H1 (cell line): ENCODE measurements around the gene GRIP2.

Source experiments
- BCL11A ChIP-seq, 2 experiments: IDR thresholded peaks; one replicate each; pipeline ENCODE4 v1.6.1; 2011; ENCODE audit warnings: low read depth in 2 of 2, low read length in 2 of 2, mild to moderate bottlenecking in 2 of 2
- CEBPB ChIP-seq: IDR thresholded peaks from 2 replicates; pipeline ENCODE4 v1.6.1; 2012; ENCODE audit warnings: low read depth, low read length
- EGR1 ChIP-seq: IDR thresholded peaks from 2 replicates; pipeline ENCODE4 v1.6.1; 2011; ENCODE audit warnings: low read depth, low read length, borderline replicate concordance
- EP300 ChIP-seq, 2 experiments: IDR thresholded peaks; 1 replicate in 1 of 2; 2 replicates in 1 of 2; pipeline ENCODE4 v1.6.1; 2011 to 2012; ENCODE audit warnings: low read depth in 2 of 2, low read length in 2 of 2, mild to moderate bottlenecking in 2 of 2, borderline replicate concordance in 1 of 2, inconsistent platforms in 1 of 2, moderate library complexity in 1 of 2
- GTF2F1 ChIP-seq: IDR thresholded peaks from 2 replicates; pipeline ENCODE4 v1.6.1; 2012; ENCODE audit warnings: low read depth, low read length, improper control_type of control experiment, borderline replicate concordance
- POLR2A ChIP-seq, 2 experiments: IDR thresholded peaks; 1 replicate in 1 of 2; 2 replicates in 1 of 2; pipeline ENCODE4 v1.6.1; 2011; ENCODE audit warnings: low read depth in 2 of 2, low read length in 2 of 2, mild to moderate bottlenecking in 2 of 2; ENCODE audit errors: control extremely low read depth in 1 of 2
- POLR2AphosphoS5 ChIP-seq: IDR thresholded peaks from 2 replicates; pipeline ENCODE4 v1.6.1; 2011; ENCODE audit warnings: low read depth, low read length
- SIN3A ChIP-seq, 2 experiments: IDR thresholded peaks in 1 of 2; conservative IDR thresholded peaks in 1 of 2; 2 replicates each; pipeline ENCODE4 v1.6.1; 2011 to 2012; ENCODE audit warnings: low read length in 2 of 2, improper control_type of control experiment in 1 of 2, low read depth in 1 of 2, mild to moderate bottlenecking in 1 of 2
- SUZ12 ChIP-seq: fragments of 200-600 bp; sonication (generic); IDR thresholded peaks from 2 replicates; pipeline ENCODE4 v1.6.1; 2012; ENCODE audit warnings: mild to moderate bottlenecking, inconsistent platforms, low read length, moderate library complexity, mixed read lengths
- TAF1 ChIP-seq: IDR thresholded peaks from 2 replicates; pipeline ENCODE4 v1.6.1; 2011; ENCODE audit warnings: mild to moderate bottlenecking, low read depth, low read length
- ZNF274 ChIP-seq: IDR thresholded peaks from 2 replicates; pipeline ENCODE4 v1.7.0; 2012; ENCODE audit warnings: low read length, borderline replicate concordance; ENCODE audit errors: extremely low read depth
- TF ChIP-seq, protein P1 (sequence below), 3 experiments: IDR thresholded peaks; 1 replicate in 2 of 3; 2 replicates in 1 of 3; pipeline versions ENCODE4 v1.5.1 to v1.6.1; 2011; ENCODE audit warnings: low read length in 3 of 3, mild to moderate bottlenecking in 3 of 3, inconsistent platforms in 2 of 3, low read depth in 1 of 3, moderate library complexity in 1 of 3; ENCODE audit not compliant: insufficient read depth in 1 of 3; ENCODE audit errors: control extremely low read depth in 1 of 3
- TF ChIP-seq, protein P2 (sequence below): IDR thresholded peaks from 2 replicates; pipeline ENCODE4 v1.6.1; 2012; ENCODE audit warnings: inconsistent platforms
- TF ChIP-seq, protein P3 (sequence below): IDR thresholded peaks from 2 replicates; pipeline ENCODE4 v1.6.1; 2011; ENCODE audit warnings: low read depth, mild to moderate bottlenecking, low read length; ENCODE audit not compliant: insufficient read depth

DNA sequence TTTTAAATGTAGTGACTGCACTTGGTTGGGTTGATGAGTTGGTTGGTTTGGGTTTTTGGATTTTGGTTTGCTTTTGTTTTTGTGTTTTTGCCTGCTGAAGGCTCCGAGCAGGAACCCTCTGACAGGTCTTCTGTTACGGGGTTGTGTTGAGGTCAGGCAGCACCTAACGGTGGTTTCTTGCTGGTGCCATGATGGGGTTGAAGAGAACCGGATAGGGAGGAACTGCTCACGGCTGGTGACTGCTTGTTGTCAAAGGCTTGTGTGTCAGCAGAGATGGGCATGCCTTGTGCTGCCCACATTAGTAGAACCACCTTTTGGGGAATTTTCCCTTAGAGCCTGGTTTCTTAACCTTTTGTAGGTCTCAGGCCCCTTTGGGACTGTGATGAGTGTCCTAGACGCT is 95.8 kb downstream of the GRIP2 start:
- TF ChIP-seq GTF2F1 (no peak), CEBPB (no peak), POLR2AphosphoS5 (no peak), SIN3A (conservative IDR thresholded peaks at IDR 0.05 in 1 of 2, IDR thresholded peaks at IDR 0.05 in 1 of 2; ENCODE audit: low read depth in 1 of 2, low read length in 2 of 2) (no peak), EGR1 (no peak), POLR2A (IDR thresholded peaks at IDR 0.05; ENCODE audit: control extremely low read depth in 1 of 2, low read depth in 2 of 2, low read length in 2 of 2) (no peak), BCL11A (IDR thresholded peaks at IDR 0.05; ENCODE audit: low read depth in 2 of 2, low read length in 2 of 2) (no peak), SUZ12 (no peak), TAF1 (no peak), ZNF274 (no peak), EP300 (IDR thresholded peaks at IDR 0.05; ENCODE audit: borderline replicate concordance in 1 of 2, low read depth in 2 of 2, low read length in 2 of 2) (no peak)
- TF ChIP-seq, protein P1, sequence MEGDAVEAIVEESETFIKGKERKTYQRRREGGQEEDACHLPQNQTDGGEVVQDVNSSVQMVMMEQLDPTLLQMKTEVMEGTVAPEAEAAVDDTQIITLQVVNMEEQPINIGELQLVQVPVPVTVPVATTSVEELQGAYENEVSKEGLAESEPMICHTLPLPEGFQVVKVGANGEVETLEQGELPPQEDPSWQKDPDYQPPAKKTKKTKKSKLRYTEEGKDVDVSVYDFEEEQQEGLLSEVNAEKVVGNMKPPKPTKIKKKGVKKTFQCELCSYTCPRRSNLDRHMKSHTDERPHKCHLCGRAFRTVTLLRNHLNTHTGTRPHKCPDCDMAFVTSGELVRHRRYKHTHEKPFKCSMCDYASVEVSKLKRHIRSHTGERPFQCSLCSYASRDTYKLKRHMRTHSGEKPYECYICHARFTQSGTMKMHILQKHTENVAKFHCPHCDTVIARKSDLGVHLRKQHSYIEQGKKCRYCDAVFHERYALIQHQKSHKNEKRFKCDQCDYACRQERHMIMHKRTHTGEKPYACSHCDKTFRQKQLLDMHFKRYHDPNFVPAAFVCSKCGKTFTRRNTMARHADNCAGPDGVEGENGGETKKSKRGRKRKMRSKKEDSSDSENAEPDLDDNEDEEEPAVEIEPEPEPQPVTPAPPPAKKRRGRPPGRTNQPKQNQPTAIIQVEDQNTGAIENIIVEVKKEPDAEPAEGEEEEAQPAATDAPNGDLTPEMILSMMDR (IDR thresholded peaks at IDR 0.05; ENCODE audit: control extremely low read depth in 1 of 3, insufficient read depth in 1 of 3, low read depth in 1 of 3, low read length in 3 of 3), result no peak
- TF ChIP-seq, protein P2, sequence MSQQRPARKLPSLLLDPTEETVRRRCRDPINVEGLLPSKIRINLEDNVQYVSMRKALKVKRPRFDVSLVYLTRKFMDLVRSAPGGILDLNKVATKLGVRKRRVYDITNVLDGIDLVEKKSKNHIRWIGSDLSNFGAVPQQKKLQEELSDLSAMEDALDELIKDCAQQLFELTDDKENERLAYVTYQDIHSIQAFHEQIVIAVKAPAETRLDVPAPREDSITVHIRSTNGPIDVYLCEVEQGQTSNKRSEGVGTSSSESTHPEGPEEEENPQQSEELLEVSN, result no peak
- TF ChIP-seq, protein P3, sequence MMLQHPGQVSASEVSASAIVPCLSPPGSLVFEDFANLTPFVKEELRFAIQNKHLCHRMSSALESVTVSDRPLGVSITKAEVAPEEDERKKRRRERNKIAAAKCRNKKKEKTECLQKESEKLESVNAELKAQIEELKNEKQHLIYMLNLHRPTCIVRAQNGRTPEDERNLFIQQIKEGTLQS, result no peak
